H9 (cell line): ENCODE measurements around the gene FGFR3. TPM values are rescaled to one million over a fixed set of nuclear protein-coding genes. Genes with fewer than 3 reads are reported as not detected.

Experiments
- DNase-seq: peaks from one replicate; pipeline ENCODE4 v3.0.0-alpha.2; 2017
- H2AFZ ChIP-seq: one replicate; pipeline ENCODE4 v1.6.1; 2013; ENCODE audit warnings: mild to moderate bottlenecking, low read length, control low read depth, moderate library complexity
- H2AK5ac ChIP-seq: 2 replicates; pipeline ENCODE4 v1.6.1; 2013; ENCODE audit warnings: low read length, control low read depth, mixed read lengths; ENCODE audit not compliant: insufficient read length
- H2BK120ac ChIP-seq: one replicate; pipeline ENCODE4 v1.6.1; 2013; ENCODE audit warnings: low read depth, mild to moderate bottlenecking, low read length, control low read depth, inconsistent platforms; ENCODE audit not compliant: poor library complexity, severe bottlenecking
- H2BK12ac ChIP-seq: 2 replicates; pipeline ENCODE4 v1.6.1; 2013; ENCODE audit warnings: low read length, control low read depth, mixed read lengths, low read depth; ENCODE audit not compliant: insufficient read length
- H2BK15ac ChIP-seq: 2 replicates; pipeline ENCODE4 v1.6.1; 2013; ENCODE audit warnings: low read depth, low read length, control low read depth
- H2BK20ac ChIP-seq: one replicate; pipeline ENCODE4 v1.6.1; 2013; ENCODE audit warnings: low read depth, mild to moderate bottlenecking, low read length, control low read depth, inconsistent platforms; ENCODE audit not compliant: poor library complexity, severe bottlenecking
- H2BK5ac ChIP-seq: 2 replicates; pipeline ENCODE4 v1.6.1; 2013; ENCODE audit warnings: low read length, control low read depth, mixed read lengths; ENCODE audit not compliant: insufficient read length
- H3K14ac ChIP-seq: 2 replicates; pipeline ENCODE4 v1.6.1; 2013; ENCODE audit warnings: low read length, control low read depth; ENCODE audit not compliant: insufficient read depth
- H3K18ac ChIP-seq: 2 replicates; pipeline ENCODE4 v1.6.1; 2013; ENCODE audit warnings: low read depth, mild to moderate bottlenecking, mixed read lengths, low read length, control low read depth; ENCODE audit not compliant: insufficient read length
- H3K23ac ChIP-seq: 2 replicates; pipeline ENCODE4 v1.6.1; 2013; ENCODE audit warnings: low read length, control low read depth, mixed read lengths, low read depth; ENCODE audit not compliant: insufficient read length
- H3K23me2 ChIP-seq: 2 replicates; pipeline ENCODE4 v1.6.1; 2013; ENCODE audit warnings: low read depth, mild to moderate bottlenecking, mixed read lengths, low read length, control low read depth; ENCODE audit not compliant: insufficient read length, poor library complexity, severe bottlenecking
- H3K27ac ChIP-seq: 2 replicates; pipeline ENCODE4 v1.5.1; 2013; ENCODE audit warnings: low read length, control low read depth, mixed read lengths, low read depth; ENCODE audit not compliant: insufficient read length
- H3K27me3 ChIP-seq: 2 replicates; pipeline ENCODE4 v1.6.1; 2013; ENCODE audit warnings: low read length, control low read depth, inconsistent platforms; ENCODE audit not compliant: insufficient read depth
- H3K4ac ChIP-seq: 2 replicates; pipeline ENCODE4 v1.6.1; 2013; ENCODE audit warnings: low read depth, mild to moderate bottlenecking, control low read depth, inconsistent platforms, low read length, moderate library complexity
- H3K4me1 ChIP-seq: 2 replicates; pipeline ENCODE4 v1.6.1; 2013; ENCODE audit warnings: low read length, control low read depth, inconsistent platforms; ENCODE audit not compliant: insufficient read depth
- H3K4me2 ChIP-seq: 2 replicates; pipeline ENCODE4 v1.6.1; 2013; ENCODE audit warnings: low read length, control low read depth, mixed read lengths; ENCODE audit not compliant: insufficient read length, insufficient read depth
- H3K56ac ChIP-seq: 2 replicates; pipeline ENCODE4 v1.6.1; 2013; ENCODE audit warnings: low read depth, mild to moderate bottlenecking, mixed read lengths, low read length, control low read depth; ENCODE audit not compliant: insufficient read length
- H3K79me1 ChIP-seq: 2 replicates; pipeline ENCODE4 v1.6.1; 2013; ENCODE audit warnings: low read depth, mild to moderate bottlenecking, moderate library complexity, low read length, control low read depth, inconsistent platforms; ENCODE audit not compliant: insufficient read depth, poor library complexity, severe bottlenecking
- H3K79me2 ChIP-seq: 2 replicates; pipeline ENCODE4 v1.6.1; 2013; ENCODE audit warnings: low read length, control low read depth, inconsistent platforms; ENCODE audit not compliant: insufficient read depth
- H3K9ac ChIP-seq: 2 replicates; pipeline ENCODE4 v1.6.1; 2013; ENCODE audit warnings: low read length, control low read depth, mixed read lengths; ENCODE audit not compliant: insufficient read length; ENCODE audit errors: extremely low read depth
- H3K9me3 ChIP-seq: one replicate; pipeline ENCODE4 v1.6.1; 2013; ENCODE audit warnings: low read depth, low read length, inconsistent platforms; ENCODE audit not compliant: control insufficient read depth
- H3T11ph ChIP-seq: one replicate; pipeline ENCODE4 v1.6.1; 2013; ENCODE audit warnings: mild to moderate bottlenecking, low read length, control low read depth, inconsistent platforms
- H4K20me1 ChIP-seq: one replicate; pipeline ENCODE4 v1.6.1; 2013; ENCODE audit not compliant: control insufficient read depth, insufficient read length, insufficient read depth
- H4K5ac ChIP-seq: 2 replicates; pipeline ENCODE4 v1.6.1; 2013; ENCODE audit warnings: low read depth, mild to moderate bottlenecking, mixed read lengths, low read length, control low read depth; ENCODE audit not compliant: insufficient read length
- H4K8ac ChIP-seq: replicated peaks from 2 replicates; pipeline ENCODE4 v1.6.1; 2013; ENCODE audit warnings: low read length, control low read depth, mixed read lengths, low read depth; ENCODE audit not compliant: insufficient read length
- H4K91ac ChIP-seq: 2 replicates; pipeline ENCODE4 v1.6.1; 2013; ENCODE audit warnings: low read depth, mild to moderate bottlenecking, moderate library complexity, mixed read lengths, low read length, control low read depth; ENCODE audit not compliant: insufficient read length
- H3K27ac Mint-ChIP-seq, 3 experiments: 2 replicates in 2 of 3; 3 replicates in 1 of 3; pipeline ENCODE4 v1.8.0; 2020 to 2021; ENCODE audit warnings: mixed read lengths in 3 of 3, mild to moderate bottlenecking in 1 of 3, moderate library complexity in 1 of 3
- H3K27me3 Mint-ChIP-seq: 2 replicates; pipeline ENCODE4 v1.8.0; 2021; ENCODE audit warnings: low read depth, mild to moderate bottlenecking, moderate library complexity, mixed read lengths
- H3K36me3 Mint-ChIP-seq, 3 experiments: 2 replicates in 2 of 3; 3 replicates in 1 of 3; pipeline ENCODE4 v1.8.0; 2020 to 2021; ENCODE audit warnings: low read depth in 3 of 3, mixed read lengths in 3 of 3; ENCODE audit not compliant: insufficient read depth in 1 of 3
- H3K4me1 Mint-ChIP-seq, 2 experiments: 2 replicates each; pipeline ENCODE4 v1.8.0; 2020; ENCODE audit warnings: mixed read lengths in 2 of 2
- H3K4me3 Mint-ChIP-seq, 2 experiments: 2 replicates in 1 of 2; 3 replicates in 1 of 2; pipeline ENCODE4 v1.8.0; 2020 to 2021; ENCODE audit warnings: mild to moderate bottlenecking in 2 of 2, mixed read lengths in 2 of 2, moderate library complexity in 1 of 2
- H3K9me3 Mint-ChIP-seq, 2 experiments: 2 replicates in 1 of 2; 3 replicates in 1 of 2; pipeline ENCODE4 v1.8.0; 2020; ENCODE audit warnings: mild to moderate bottlenecking in 2 of 2, mixed read lengths in 2 of 2, moderate library complexity in 1 of 2
- CTCF ChIP-seq: fragments of 200-600 bp; sonication (generic); conservative IDR thresholded peaks from 3 replicates; pipeline ENCODE4 v1.8.0; 2021; ENCODE audit warnings: antibody characterized with exemption, mild to moderate bottlenecking
- WGBS: extraction: QIAGEN DNeasy Blood & Tissue Kit; methylation state at CpG from one replicate; pipeline ENCODE4 v1.1.7; 2013; ENCODE audit warnings: missing lambda C conversion rate, low lambda C conversion rate, mixed read lengths; ENCODE audit not compliant: insufficient read length; ENCODE audit errors: extremely low coverage; 5-methylcytosine and 5-hydroxymethylcytosine counted together
- total RNA-seq: library from RNA; stranded (reverse); gene quantifications from 2 replicates; pipeline ENCODE4 v1.2.1, GENCODE V29; 2021

FGFR3 gene
- total RNA-seq, 1 experiment from 2014 or later, result 75.7 TPM

- Histone ChIP-seq H4K20me1 (no peaks in the 10 kb centered on the region), H3K23me2 (no peaks in the 10 kb centered on the region), H3K4me1 (no peaks in the 10 kb centered on the region), H3K14ac (no peak overlapping the region), H4K5ac (no peak overlapping the region), H2BK5ac (no peak overlapping the region), H2BK20ac (no peak overlapping the region), H3K9ac (no peak overlapping the region), H3T11ph (no peak overlapping the region), H3K79me1 (no peaks in the 10 kb centered on the region), H3K56ac (no peak overlapping the region), H3K4me2 (no peak overlapping the region), H2BK12ac (no peak overlapping the region), H4K91ac (no peak overlapping the region), H3K27me3 (no peaks in the 10 kb centered on the region), H3K27ac (no peak overlapping the region), H3K79me2 (no peaks in the 10 kb centered on the region), H2AK5ac (no peak overlapping the region), H4K8ac (no peak overlapping the region), H3K23ac (no peak overlapping the region), H3K4ac (no peak overlapping the region), H3K18ac (no peak overlapping the region), H3K9me3 (no peaks in the 10 kb centered on the region), H2BK120ac (no peak overlapping the region), H2BK15ac (no peak overlapping the region), H2AFZ (no peak overlapping the region)
- Mint-ChIP-seq H3K27me3 (peaks cover 6% of the 10 kb centered on the region), H3K36me3 (peaks cover 41 to 60% (median 56%) of the 10 kb centered on the region in 3 experiments), H3K9me3 (peaks cover 9 to 11% of the 10 kb centered on the region in 2 experiments), H3K4me1 (peaks cover 9 to 10% of the 10 kb centered on the region in 2 experiments), H3K4me3 (no peak overlapping the region), H3K27ac (no peak overlapping the region)
- no peak for DNase-seq
- TF ChIP-seq CTCF, result no peak
- no CpG with 5 or more reads among the region's 8 CpGs for WGBS
Observed at GRCh38 chr4:1831331-1831730, 38.2 kb downstream of the FGFR3 start.
